ENCODE measurements around the gene NCOA7. TPM values are rescaled to one million over a fixed set of nuclear protein-coding genes. Genes with fewer than 3 reads are reported as not detected.
"Not testable (repeated sequence)": the region's sequence is repeated elsewhere in the genome, so short reads cannot be mapped to it uniquely, and the experiment has no call there.

Gene NCOA7
- total RNA-seq, 3 donors from 2014 or later (not counting 1 experiment from before 2014, with no cell fraction given), result 37.3 to 66.6 (median 56.8) TPM

GRCh38 chr6:125949069-125949468 is 158.3 kb downstream of the NCOA7 start:
- no peaks in the 10 kb centered on the region for H3K4me1 Mint-ChIP-seq
- H3K27ac ChIP-seq (ENCODE audit: low read length), result no peak overlapping the region
- intact Hi-C loops (cut with micrococcal nuclease), result no loop called here
- H3K9me3 Mint-ChIP-seq, result no peaks in the 10 kb centered on the region
- H3K4me1 ChIP-seq (ENCODE audit: control insufficient read depth, insufficient read depth, low read length), result no peaks in the 10 kb centered on the region
- H3K36me3 ChIP-seq (ENCODE audit: control insufficient read depth, insufficient read depth, low read length), result no peaks in the 10 kb centered on the region
- no peak for TF ChIP-seq CTCF (IDR thresholded peaks at IDR 0.05)
- H3K4me3 Mint-ChIP-seq, result no peak overlapping the region
- H3K9me3 ChIP-seq (ENCODE audit: control insufficient read depth, insufficient read depth, low read length), result no peaks in the 10 kb centered on the region
- ATAC-seq, result no peak
- H3K27me3 ChIP-seq (ENCODE audit: control insufficient read depth, insufficient read depth, low read length), result no peaks in the 10 kb centered on the region
- 90% methylated on average over 2 of the region's 2 CpGs for WGBS (ENCODE audit: insufficient coverage)
- H3K36me3 Mint-ChIP-seq, result no peaks in the 10 kb centered on the region
- DNase-seq, result no peak
- no peak overlapping the region for H3K4me3 ChIP-seq (ENCODE audit: low read length)
- peaks cover 0 to 8% of the 10 kb centered on the region in 2 donors for H3K27me3 Mint-ChIP-seq (ENCODE audit: low read depth in 2 of 2)
- no peak overlapping the region for H3K27ac Mint-ChIP-seq

DNA sequence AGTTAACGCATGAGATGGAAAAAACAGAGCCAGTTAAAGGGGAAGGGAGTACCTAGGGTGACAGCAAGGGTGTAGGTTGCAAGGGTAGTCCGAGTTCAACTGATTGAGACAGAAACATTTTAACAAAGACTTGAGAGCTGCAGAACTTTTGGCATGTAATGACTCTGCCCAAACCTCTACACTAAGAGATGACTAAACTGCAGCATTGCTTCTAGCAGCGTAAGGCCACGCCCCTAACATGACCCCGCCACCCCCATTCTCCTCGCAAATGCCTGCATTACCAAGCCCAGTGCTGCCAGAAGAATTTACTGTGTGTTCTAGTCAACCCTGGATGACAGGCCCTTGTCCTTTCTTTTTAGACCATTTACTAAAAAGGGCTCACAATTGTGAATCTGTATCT is 159.5 kb downstream of the NCOA7 start:
- no peak overlapping the region for H3K4me3 ChIP-seq (ENCODE audit: low read length)
- Mint-ChIP-seq H3K4me3 (no peak overlapping the region), H3K27me3 (ENCODE audit: low read depth in 2 of 2) (peaks cover 0 to 8% of the 10 kb centered on the region in 2 donors), H3K36me3 (no peaks in the 10 kb centered on the region), H3K4me1 (no peaks in the 10 kb centered on the region), H3K27ac (no peak overlapping the region), H3K9me3 (no peaks in the 10 kb centered on the region)
- intact Hi-C loops (cut with micrococcal nuclease), result no loop called here
- no peaks in the 10 kb centered on the region for H3K9me3 ChIP-seq (ENCODE audit: control insufficient read depth, insufficient read depth, low read length)
- H3K4me1 ChIP-seq (ENCODE audit: control insufficient read depth, insufficient read depth, low read length), result no peaks in the 10 kb centered on the region
- H3K27ac ChIP-seq (ENCODE audit: low read length), result no peak overlapping the region
- 85% methylated on average over 6 of the region's 6 CpGs for WGBS (ENCODE audit: insufficient coverage)
- no peak for ATAC-seq
- DNase-seq, result no peak
- H3K27me3 ChIP-seq (ENCODE audit: control insufficient read depth, insufficient read depth, low read length), result no peaks in the 10 kb centered on the region
- no peaks in the 10 kb centered on the region for H3K36me3 ChIP-seq (ENCODE audit: control insufficient read depth, insufficient read depth, low read length)
- no peak for TF ChIP-seq CTCF (IDR thresholded peaks at IDR 0.05)

DNA sequence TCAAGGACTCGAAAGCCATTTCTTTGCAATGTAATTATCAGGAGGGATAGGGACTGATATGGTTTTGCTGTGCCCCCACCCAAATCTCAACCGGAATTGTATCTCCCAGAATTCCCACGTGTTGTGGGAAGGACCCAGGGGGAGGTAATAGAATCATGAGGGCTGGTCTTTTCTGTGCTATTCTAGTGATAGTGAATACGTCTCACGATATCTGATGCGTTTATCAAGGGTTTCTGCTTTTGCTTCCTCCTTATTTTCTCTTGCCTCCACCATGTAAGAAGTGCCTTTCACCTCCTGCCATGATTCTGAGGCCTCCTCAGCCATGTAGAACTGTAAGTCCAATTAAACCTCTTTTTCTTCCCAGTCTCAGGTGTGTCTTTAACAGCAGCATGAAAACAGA is 160.0 kb downstream of the NCOA7 start:
- H3K4me1 ChIP-seq (ENCODE audit: control insufficient read depth, insufficient read depth, low read length); H3K27me3 Mint-ChIP-seq (ENCODE audit: low read depth in 2 of 2); H3K4me3 ChIP-seq (ENCODE audit: low read length); ATAC-seq; H3K36me3 ChIP-seq (ENCODE audit: control insufficient read depth, insufficient read depth, low read length); H3K36me3 Mint-ChIP-seq; H3K27ac Mint-ChIP-seq; DNase-seq; H3K4me1 Mint-ChIP-seq; H3K27me3 ChIP-seq (ENCODE audit: control insufficient read depth, insufficient read depth, low read length); H3K9me3 Mint-ChIP-seq; H3K27ac ChIP-seq (ENCODE audit: low read length); H3K4me3 Mint-ChIP-seq; intact Hi-C loops (cut with micrococcal nuclease); H3K9me3 ChIP-seq (ENCODE audit: control insufficient read depth, insufficient read depth, low read length): not testable (repeated sequence)
- WGBS (ENCODE audit: insufficient coverage), result 85% methylated on average over 6 of the region's 6 CpGs

GRCh38 chr6:125951323-125951722 is 160.6 kb downstream of the NCOA7 start:
- peaks cover 0 to 3% of the 10 kb centered on the region in 2 donors for H3K27me3 Mint-ChIP-seq (ENCODE audit: low read depth in 2 of 2)
- no peaks in the 10 kb centered on the region for H3K4me1 Mint-ChIP-seq
- H3K9me3 Mint-ChIP-seq, result no peaks in the 10 kb centered on the region
- Histone ChIP-seq H3K4me3 (ENCODE audit: low read length) (no peak overlapping the region), H3K4me1 (ENCODE audit: control insufficient read depth, insufficient read depth, low read length) (no peaks in the 10 kb centered on the region), H3K9me3 (ENCODE audit: control insufficient read depth, insufficient read depth, low read length) (no peaks in the 10 kb centered on the region), H3K27ac (ENCODE audit: low read length) (no peak overlapping the region), H3K27me3 (ENCODE audit: control insufficient read depth, insufficient read depth, low read length) (no peaks in the 10 kb centered on the region), H3K36me3 (ENCODE audit: control insufficient read depth, insufficient read depth, low read length) (no peaks in the 10 kb centered on the region)
- H3K36me3 Mint-ChIP-seq, result no peaks in the 10 kb centered on the region
- ATAC-seq, result no peak
- 96% methylated on average over 1 of the region's 1 CpG for WGBS (ENCODE audit: insufficient coverage)
- DNase-seq, result no peak
- H3K4me3 Mint-ChIP-seq, result no peak overlapping the region
- no peak overlapping the region for H3K27ac Mint-ChIP-seq
- TF ChIP-seq CTCF (IDR thresholded peaks at IDR 0.05), result no peak
- intact Hi-C loops (cut with micrococcal nuclease), result no loop called here
